Measurements from ENCODE around the gene TIAM2.
"Not testable (repeated sequence)": the region's sequence is repeated elsewhere in the genome, so short reads cannot be mapped to it uniquely, and the experiment has no call there.

The TIAM2 gene

GRCh38 chr6:154989448-154989847 is 5.7 kb upstream of the TIAM2 start:
- DNase-seq (ENCODE audit: low read depth in 1 of 2, low spot score in 1 of 2), result no peak

GRCh38 chr6:154991207-154991606 is 3.9 kb upstream of the TIAM2 start:
- DNase-seq (ENCODE audit: low read depth in 1 of 2, low spot score in 1 of 2), result no peak

GRCh38 chr6:154993026-154993425 is 2.1 kb upstream of the TIAM2 start:
- DNase-seq (ENCODE audit: low read depth in 1 of 2, low spot score in 1 of 2), result no peak

- no peak for DNase-seq (ENCODE audit: low read depth in 1 of 2, low spot score in 1 of 2)
Observed at GRCh38 chr6:154993710-154994109, 1.4 kb upstream of the TIAM2 start.

GRCh38 chr6:154994836-154995253 is 270 bp upstream of the TIAM2 start:
- no peak for DNase-seq (ENCODE audit: low read depth in 1 of 2, low spot score in 1 of 2)

- DNase-seq (ENCODE audit: low read depth in 1 of 2, low spot score in 1 of 2), result no peak
Observed at GRCh38 chr6:154996016-154996590, 988 bp downstream of the TIAM2 start.

GRCh38 chr6:154996841-154997311 is 1.8 kb downstream of the TIAM2 start:
- DNase-seq (ENCODE audit: low read depth in 1 of 2, low spot score in 1 of 2), result no peak

- no peak for DNase-seq (ENCODE audit: low read depth in 1 of 2, low spot score in 1 of 2)
Observed at GRCh38 chr6:154998855-154999254, 3.7 kb downstream of the TIAM2 start.

- DNase-seq (ENCODE audit: low read depth in 1 of 2, low spot score in 1 of 2), result no peak
Observed at GRCh38 chr6:155001482-155001881, 6.4 kb downstream of the TIAM2 start.

GRCh38 chr6:155001934-155002333 is 6.8 kb downstream of the TIAM2 start:
- DNase-seq (ENCODE audit: low read depth in 1 of 2, low spot score in 1 of 2), result no peak

GRCh38 chr6:155003476-155003875 is 8.4 kb downstream of the TIAM2 start:
- no peak for DNase-seq (ENCODE audit: low read depth in 1 of 2, low spot score in 1 of 2)

GRCh38 chr6:155004017-155004416 is 8.9 kb downstream of the TIAM2 start:
- DNase-seq (ENCODE audit: low read depth in 1 of 2, low spot score in 1 of 2), result no peak

GRCh38 chr6:155004576-155005372 is 9.7 kb downstream of the TIAM2 start:
- no peak for DNase-seq (ENCODE audit: low read depth in 1 of 2, low spot score in 1 of 2)

GRCh38 chr6:155008625-155009024 is 13.5 kb downstream of the TIAM2 start:
- no peak for DNase-seq (ENCODE audit: low read depth in 1 of 2, low spot score in 1 of 2)

- DNase-seq (ENCODE audit: low read depth in 1 of 2, low spot score in 1 of 2), result no peak
Observed at GRCh38 chr6:155010940-155011339, 15.8 kb downstream of the TIAM2 start.

- DNase-seq (ENCODE audit: low read depth in 1 of 2, low spot score in 1 of 2), result no peak
Observed at GRCh38 chr6:155011809-155012291, 16.7 kb downstream of the TIAM2 start.

- DNase-seq (ENCODE audit: low read depth in 1 of 2, low spot score in 1 of 2), result no peak
Observed at GRCh38 chr6:155013457-155013876, 18.4 kb downstream of the TIAM2 start.

- no peak for DNase-seq (ENCODE audit: low read depth in 1 of 2, low spot score in 1 of 2)
Observed at GRCh38 chr6:155014137-155014536, 19.0 kb downstream of the TIAM2 start.

- no peak for DNase-seq (ENCODE audit: low read depth in 1 of 2, low spot score in 1 of 2)
Observed at GRCh38 chr6:155014670-155015300, 19.7 kb downstream of the TIAM2 start.

GRCh38 chr6:155018415-155018814 is 23.3 kb downstream of the TIAM2 start:
- DNase-seq (ENCODE audit: low read depth in 1 of 2, low spot score in 1 of 2), result not testable (repeated sequence)

- DNase-seq (ENCODE audit: low read depth in 1 of 2, low spot score in 1 of 2), result no peak
Observed at GRCh38 chr6:155021680-155022079, 26.6 kb downstream of the TIAM2 start.

GRCh38 chr6:155022721-155023120 is 27.6 kb downstream of the TIAM2 start:
- no peak for DNase-seq (ENCODE audit: low read depth in 1 of 2, low spot score in 1 of 2)

Data from activated T-helper 1 cell treated with anti-CD3 and anti-CD28 coated beads, Interleukin-2, amount 50 U/mL, for 16 hours (primary cell).